Esophagus (tissue), 2 donors: ENCODE results near the gene SSR2. TPM values are rescaled to one million over a fixed set of nuclear protein-coding genes. Genes with fewer than 3 reads are reported as not detected.

Experiments used
- H3K27ac ChIP-seq, 2 donors: one replicate each; pipeline ENCODE4 v1.5.1; 2013; ENCODE audit warnings: low read depth in 2 of 2, mild to moderate bottlenecking in 2 of 2, inconsistent platforms in 1 of 2, low read length in 1 of 2, moderate library complexity in 1 of 2
- H3K27me3 ChIP-seq, 2 donors: one replicate each; pipeline ENCODE4 v1.6.1; 2013; ENCODE audit warnings: low read length in 2 of 2, control low read depth in 1 of 2, mild to moderate bottlenecking in 1 of 2; ENCODE audit not compliant: insufficient read depth in 2 of 2, control insufficient read depth in 1 of 2
- H3K36me3 ChIP-seq, 2 donors: one replicate each; pipeline ENCODE4 v1.6.1; 2013; ENCODE audit warnings: low read length in 1 of 2; ENCODE audit not compliant: control insufficient read depth in 2 of 2, insufficient read depth in 2 of 2
- H3K4me1 ChIP-seq, 2 donors: one replicate each; pipeline ENCODE4 v1.6.1; 2013; ENCODE audit warnings: low read length in 1 of 2; ENCODE audit not compliant: control insufficient read depth in 2 of 2, insufficient read depth in 2 of 2
- H3K4me3 ChIP-seq, 2 donors: one replicate each; pipeline ENCODE4 v1.5.1; 2013; ENCODE audit warnings: low read length in 2 of 2, mild to moderate bottlenecking in 2 of 2, low read depth in 1 of 2, moderate library complexity in 1 of 2
- H3K9me3 ChIP-seq, 2 donors: one replicate each; pipeline ENCODE4 v1.6.1; 2013; ENCODE audit warnings: mild to moderate bottlenecking in 2 of 2, low read depth in 1 of 2, low read length in 1 of 2, moderate library complexity in 1 of 2; ENCODE audit not compliant: control insufficient read depth in 2 of 2, insufficient read depth in 1 of 2
- WGBS, 2 donors: extraction: QIAGEN DNeasy Blood & Tissue Kit; methylation state at CpG; one replicate each; pipeline ENCODE4 v1.1.7; 2013; 5-methylcytosine and 5-hydroxymethylcytosine counted together
- polyA plus RNA-seq, 2 donors: library from polyadenylated mRNA; stranded (reverse); fragments of 200-250 nt; gene quantifications; one replicate each; pipeline ENCODE4 v1.2.3, GENCODE V29; 2013
- donor health status: healthy with polysubstance abuse.
- donor health status: Bipolar disorder and iron deficiency.

Gene SSR2
- polyA plus RNA-seq, 2 donors: 67.0 to 145 TPM

GRCh38 chr1:156021093-156021428 is 310 bp upstream of the SSR2 start:
- H3K4me1 ChIP-seq: no peaks in the 10 kb centered on the region
- H3K36me3 ChIP-seq: peaks cover 3 to 4% of the 10 kb centered on the region in 2 donors
- no peaks in the 10 kb centered on the region for H3K9me3 ChIP-seq
- no peaks in the 10 kb centered on the region for H3K27me3 ChIP-seq
- H3K4me3 ChIP-seq: peak overlapping the region in 1 of 2 donors; percentile 96
- WGBS, 2 donors: 2 to 4% methylated on average over 4 of the region's 4 CpGs
- H3K27ac ChIP-seq: no peak overlapping the region

GRCh38 chr1:156019946-156020292 is 832 bp downstream of the SSR2 start:
- Histone ChIP-seq H3K36me3 (peaks cover 6 to 7% of the 10 kb centered on the region in 2 donors), H3K27ac (no peak overlapping the region), H3K4me3 (peak overlapping the region; percentile 71 to 96), H3K4me1 (no peaks in the 10 kb centered on the region), H3K9me3 (no peaks in the 10 kb centered on the region), H3K27me3 (no peaks in the 10 kb centered on the region)
- 38 to 48% methylated on average over 8 of the region's 8 CpGs for WGBS, 2 donors

GRCh38 chr1:156014829-156015228 is 5.9 kb downstream of the SSR2 start:
- peaks cover 23 to 28% of the 10 kb centered on the region in 2 donors for H3K36me3 ChIP-seq
- 93% methylated on average over 7 of the region's 7 CpGs for WGBS, 2 donors
- no peaks in the 10 kb centered on the region for H3K4me1 ChIP-seq
- H3K9me3 ChIP-seq: no peaks in the 10 kb centered on the region
- no peak overlapping the region for H3K4me3 ChIP-seq
- no peaks in the 10 kb centered on the region for H3K27me3 ChIP-seq
- H3K27ac ChIP-seq: no peak overlapping the region

GRCh38 chr1:156012051-156012817 is 8.5 kb downstream of the SSR2 start:
- no peaks in the 10 kb centered on the region for H3K9me3 ChIP-seq
- H3K27ac ChIP-seq: no peak overlapping the region
- WGBS, 2 donors: 84 to 91% methylated on average over 4 of the region's 4 CpGs
- peaks cover 32 to 39% of the 10 kb centered on the region in 2 donors for H3K36me3 ChIP-seq
- no peaks in the 10 kb centered on the region for H3K27me3 ChIP-seq
- no peak overlapping the region for H3K4me3 ChIP-seq
- H3K4me1 ChIP-seq: no peaks in the 10 kb centered on the region

DNA sequence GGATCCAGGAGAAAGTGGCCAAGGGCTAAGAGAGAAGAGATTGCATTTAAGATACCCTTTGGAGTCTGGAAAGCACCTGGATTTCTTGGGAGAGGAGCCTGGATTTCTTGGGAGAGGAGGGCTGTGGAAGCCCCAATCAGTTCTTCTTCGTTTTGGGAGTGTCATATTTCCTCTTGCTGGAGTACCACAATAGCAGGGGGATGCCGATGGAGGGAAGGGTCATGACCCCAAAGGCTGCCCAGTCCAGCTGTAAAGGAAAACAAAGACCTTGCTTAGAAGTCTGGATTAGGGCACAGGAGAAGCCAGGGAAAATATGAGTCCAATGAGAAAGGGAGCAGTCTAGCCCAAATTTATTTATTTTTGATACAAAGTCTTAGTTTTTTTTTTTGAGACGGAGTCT is 11.3 kb downstream of the SSR2 start:
- Histone ChIP-seq H3K27me3 (no peaks in the 10 kb centered on the region), H3K36me3 (peaks cover 21 to 32% of the 10 kb centered on the region in 2 donors), H3K4me1 (no peaks in the 10 kb centered on the region), H3K27ac (no peak overlapping the region), H3K9me3 (no peaks in the 10 kb centered on the region), H3K4me3 (no peak overlapping the region)
- 52 to 65% methylated on average over 3 of the region's 3 CpGs for WGBS, 2 donors

- Histone ChIP-seq H3K27ac (peak overlapping the region in 1 of 2 donors; percentile 53), H3K9me3 (no peaks in the 10 kb centered on the region), H3K4me1 (no peaks in the 10 kb centered on the region), H3K36me3 (peaks cover 12 to 25% of the 10 kb centered on the region in 2 donors), H3K27me3 (no peaks in the 10 kb centered on the region), H3K4me3 (no peak overlapping the region)
- 62 to 67% methylated on average over 7 of the region's 7 CpGs for WGBS, 2 donors
These were observed 13.9 kb downstream of the SSR2 start for GRCh38 chr1:156006666-156007376.

DNA sequence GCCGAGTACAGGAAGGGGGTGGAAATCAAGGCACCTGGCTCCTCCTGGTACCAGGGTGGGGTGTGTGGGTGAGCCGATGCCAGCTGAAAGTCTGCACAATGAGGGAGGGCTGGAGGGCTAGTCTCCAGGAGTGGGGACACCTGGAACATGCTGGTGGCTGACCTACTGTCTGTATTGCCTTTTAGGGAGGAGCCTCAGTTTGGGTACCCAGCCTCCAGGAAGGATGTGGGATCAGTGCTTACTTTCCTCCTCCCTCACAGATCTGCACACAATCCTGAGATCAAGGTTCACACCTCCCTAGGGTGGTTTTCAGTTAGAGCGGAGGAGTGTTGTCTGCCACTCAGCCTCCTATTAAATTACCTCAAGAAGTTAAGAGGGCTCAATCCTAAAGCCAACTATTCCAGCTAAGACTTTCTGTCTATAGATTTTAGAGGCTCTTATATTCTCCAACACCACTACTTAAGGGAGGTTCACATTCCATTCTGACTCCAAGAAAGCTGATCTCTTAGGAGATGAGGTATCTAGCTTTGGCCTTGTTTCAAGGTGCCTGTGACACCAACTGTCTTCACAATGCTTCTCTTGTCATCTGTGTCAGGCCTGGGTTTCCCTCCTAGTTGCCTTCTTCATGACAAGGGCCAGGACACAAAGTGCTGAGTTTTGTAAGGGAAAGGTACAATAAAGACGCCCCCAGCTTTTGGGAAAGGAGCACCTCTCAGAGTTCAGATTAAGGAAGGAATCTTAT is 15.7 kb downstream of the SSR2 start:
- Histone ChIP-seq H3K4me1 (peaks cover 0 to 2% of the 10 kb centered on the region in 2 donors), H3K27me3 (no peaks in the 10 kb centered on the region), H3K4me3 (no peak overlapping the region), H3K27ac (no peak overlapping the region), H3K36me3 (peaks cover 10 to 15% of the 10 kb centered on the region in 2 donors), H3K9me3 (no peaks in the 10 kb centered on the region)
- WGBS, 2 donors: 71 to 75% methylated on average over 4 of the region's 4 CpGs

GRCh38 chr1:156003923-156004188 is 16.9 kb downstream of the SSR2 start:
- Histone ChIP-seq H3K27ac (no peak overlapping the region), H3K27me3 (no peaks in the 10 kb centered on the region), H3K9me3 (no peaks in the 10 kb centered on the region), H3K4me1 (peaks cover 0 to 2% of the 10 kb centered on the region in 2 donors), H3K36me3 (peaks cover 3 to 7% of the 10 kb centered on the region in 2 donors), H3K4me3 (no peak overlapping the region)
- WGBS, 2 donors: 41 to 47% methylated on average over 2 of the region's 2 CpGs

- Histone ChIP-seq H3K27ac (no peak overlapping the region), H3K36me3 (no peaks in the 10 kb centered on the region), H3K4me1 (peaks cover 0 to 2% of the 10 kb centered on the region in 2 donors), H3K27me3 (no peaks in the 10 kb centered on the region), H3K9me3 (no peaks in the 10 kb centered on the region), H3K4me3 (no peak overlapping the region)
- WGBS, 2 donors: 50 to 52% methylated on average over 3 of the region's 3 CpGs
These were observed 18.4 kb downstream of the SSR2 start for GRCh38 chr1:156002188-156002911.
